Measurements from ENCODE around the gene IL4I1.
"Not testable (repeated sequence)": the region's sequence is repeated elsewhere in the genome, so short reads cannot be mapped to it uniquely, and the experiment has no call there.

The IL4I1 gene

DNA sequence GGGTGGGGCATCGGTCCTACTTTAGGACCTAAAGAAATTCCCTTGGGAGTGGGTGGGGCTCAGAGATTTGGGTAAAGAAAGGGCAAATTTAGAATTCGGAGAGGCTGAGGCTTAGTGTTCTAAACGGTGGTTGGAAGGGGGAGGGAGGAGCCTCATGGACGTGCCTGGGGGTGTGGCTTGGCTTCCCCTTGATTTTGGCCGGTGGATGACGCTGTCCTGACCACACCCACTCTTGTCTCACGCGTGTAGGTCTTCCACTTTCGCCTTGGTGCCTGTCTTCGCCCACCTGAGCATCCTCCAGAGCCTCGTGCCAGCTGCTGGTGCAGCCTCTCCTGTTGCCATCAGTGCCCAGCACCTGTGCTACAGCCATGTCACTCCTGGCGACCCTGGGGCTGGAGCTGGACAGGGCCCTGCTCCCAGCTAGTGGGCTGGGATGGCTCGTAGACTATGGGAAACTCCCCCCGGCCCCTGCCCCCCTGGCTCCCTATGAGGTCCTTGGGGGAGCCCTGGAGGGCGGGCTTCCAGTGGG lies 33.9 kb upstream of the IL4I1 start:
- Mint-ChIP-seq H3K9me3 (no peaks in the 10 kb centered on the region), H3K4me1 (ENCODE audit: low read depth in 2 of 2) (peaks cover 53 to 55% of the 10 kb centered on the region in 2 donors), H3K27me3 (no peaks in the 10 kb centered on the region), H3K27ac (peak overlapping the region; percentile 94 to 98), H3K4me3 (peak overlapping the region; percentile 87 to 100), H3K36me3 (ENCODE audit: insufficient read depth) (peaks cover 58% of the 10 kb centered on the region)
- no peak for DNase-seq
- ATAC-seq (replicated peaks): no peak

GRCh38 chr19:49929611-49930482 lies 33.2 kb upstream of the IL4I1 start:
- Mint-ChIP-seq H3K36me3 (ENCODE audit: insufficient read depth) (peaks cover 63% of the 10 kb centered on the region), H3K27me3 (no peaks in the 10 kb centered on the region), H3K4me1 (ENCODE audit: low read depth in 2 of 2) (peaks cover 55 to 56% of the 10 kb centered on the region in 2 donors), H3K9me3 (no peaks in the 10 kb centered on the region), H3K4me3 (peak overlapping the region; percentile 87 to 100), H3K27ac (peak overlapping the region; percentile 94 to 98)
- ATAC-seq (replicated peaks) (peak; percentile 81), DNase-seq (peak; percentile 91 to 93 (median 92))

GRCh38 chr19:49929121-49929610 lies 32.5 kb upstream of the IL4I1 start, which contains the start of the genes ATF5 and NUP62:
Gene ATF5, plus strand, starts transcription at chr19:49929205. Its CDS starts 1,646 bp downstream, at chr19:49930851.
Gene NUP62, minus strand, starts transcription at chr19:49929504. Its CDS starts 19,697 bp downstream, at chr19:49909807.
- H3K27me3 Mint-ChIP-seq: no peaks in the 10 kb centered on the region
- ATAC-seq (replicated peaks): peak; percentile 55
- H3K9me3 Mint-ChIP-seq: no peaks in the 10 kb centered on the region
- H3K4me3 Mint-ChIP-seq: peak within 1 kb of the TSS; percentile 87 to 100
- DNase-seq: peak; percentile 93 to 94 (median 93)
- H3K36me3 Mint-ChIP-seq (ENCODE audit: insufficient read depth): peaks cover 68% of the 10 kb centered on the region
- peak within 1 kb of the TSS; percentile 94 to 98 for H3K27ac Mint-ChIP-seq
- peaks cover 55 to 58% of the 10 kb centered on the region in 2 donors for H3K4me1 Mint-ChIP-seq (ENCODE audit: low read depth in 2 of 2)

- H3K27ac Mint-ChIP-seq: peak overlapping the region; percentile 94 to 98
- H3K4me3 Mint-ChIP-seq: peak overlapping the region; percentile 87 to 100
- peaks cover 42 to 54% of the 10 kb centered on the region in 2 donors for H3K4me1 Mint-ChIP-seq (ENCODE audit: low read depth in 2 of 2)
- no peaks in the 10 kb centered on the region for H3K27me3 Mint-ChIP-seq
- ATAC-seq (replicated peaks) (no peak), DNase-seq (no peak)
- H3K36me3 Mint-ChIP-seq (ENCODE audit: insufficient read depth): peaks cover 68% of the 10 kb centered on the region
- H3K9me3 Mint-ChIP-seq: no peaks in the 10 kb centered on the region
Observed at GRCh38 chr19:49927526-49928264, 31.0 kb upstream of the IL4I1 start.

- Mint-ChIP-seq H3K4me3 (no peak overlapping the region), H3K9me3 (no peaks in the 10 kb centered on the region), H3K4me1 (ENCODE audit: low read depth in 2 of 2) (peaks cover 35 to 52% of the 10 kb centered on the region in 2 donors), H3K27ac (peak overlapping the region in 1 of 2 donors; percentile 32), H3K27me3 (no peaks in the 10 kb centered on the region), H3K36me3 (ENCODE audit: insufficient read depth) (peaks cover 58% of the 10 kb centered on the region)
- DNase-seq: no peak
- no peak for ATAC-seq (replicated peaks)
Observed at GRCh38 chr19:49926515-49926914, 29.8 kb upstream of the IL4I1 start.

- peak overlapping the region in 1 of 2 donors; percentile 23 for H3K27ac Mint-ChIP-seq
- peaks cover 30 to 51% of the 10 kb centered on the region in 2 donors for H3K4me1 Mint-ChIP-seq (ENCODE audit: low read depth in 2 of 2)
- H3K9me3 Mint-ChIP-seq: no peaks in the 10 kb centered on the region
- H3K27me3 Mint-ChIP-seq: no peaks in the 10 kb centered on the region
- no peak overlapping the region for H3K4me3 Mint-ChIP-seq
- DNase-seq (no peak), ATAC-seq (replicated peaks) (no peak)
- peaks cover 54% of the 10 kb centered on the region for H3K36me3 Mint-ChIP-seq (ENCODE audit: insufficient read depth)
Observed at GRCh38 chr19:49925486-49925885, 28.8 kb upstream of the IL4I1 start.

DNA sequence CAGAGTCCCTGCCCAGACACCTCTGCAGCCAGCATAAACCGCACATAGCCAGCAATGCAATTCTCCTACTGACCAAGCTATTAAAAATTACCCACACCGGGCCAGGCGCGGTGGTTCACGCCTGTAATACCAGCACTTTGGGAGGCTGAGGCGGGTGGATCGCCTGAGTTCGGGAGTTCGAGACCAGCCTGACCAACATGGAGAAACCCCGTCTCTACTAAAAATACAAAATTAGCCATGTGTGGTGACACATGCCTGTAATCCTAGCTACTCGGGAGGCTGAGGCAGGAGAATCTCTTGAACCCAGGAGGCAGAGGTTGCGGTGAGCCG lies 28.2 kb upstream of the IL4I1 start:
- Mint-ChIP-seq H3K36me3 (ENCODE audit: insufficient read depth) (peaks cover 51% of the 10 kb centered on the region), H3K4me1 (ENCODE audit: low read depth in 2 of 2) (peaks cover 27 to 47% of the 10 kb centered on the region in 2 donors)
- not testable (repeated sequence) for H3K4me3 Mint-ChIP-seq; ATAC-seq (replicated peaks); H3K27ac Mint-ChIP-seq; H3K27me3 Mint-ChIP-seq; H3K9me3 Mint-ChIP-seq; DNase-seq

DNA sequence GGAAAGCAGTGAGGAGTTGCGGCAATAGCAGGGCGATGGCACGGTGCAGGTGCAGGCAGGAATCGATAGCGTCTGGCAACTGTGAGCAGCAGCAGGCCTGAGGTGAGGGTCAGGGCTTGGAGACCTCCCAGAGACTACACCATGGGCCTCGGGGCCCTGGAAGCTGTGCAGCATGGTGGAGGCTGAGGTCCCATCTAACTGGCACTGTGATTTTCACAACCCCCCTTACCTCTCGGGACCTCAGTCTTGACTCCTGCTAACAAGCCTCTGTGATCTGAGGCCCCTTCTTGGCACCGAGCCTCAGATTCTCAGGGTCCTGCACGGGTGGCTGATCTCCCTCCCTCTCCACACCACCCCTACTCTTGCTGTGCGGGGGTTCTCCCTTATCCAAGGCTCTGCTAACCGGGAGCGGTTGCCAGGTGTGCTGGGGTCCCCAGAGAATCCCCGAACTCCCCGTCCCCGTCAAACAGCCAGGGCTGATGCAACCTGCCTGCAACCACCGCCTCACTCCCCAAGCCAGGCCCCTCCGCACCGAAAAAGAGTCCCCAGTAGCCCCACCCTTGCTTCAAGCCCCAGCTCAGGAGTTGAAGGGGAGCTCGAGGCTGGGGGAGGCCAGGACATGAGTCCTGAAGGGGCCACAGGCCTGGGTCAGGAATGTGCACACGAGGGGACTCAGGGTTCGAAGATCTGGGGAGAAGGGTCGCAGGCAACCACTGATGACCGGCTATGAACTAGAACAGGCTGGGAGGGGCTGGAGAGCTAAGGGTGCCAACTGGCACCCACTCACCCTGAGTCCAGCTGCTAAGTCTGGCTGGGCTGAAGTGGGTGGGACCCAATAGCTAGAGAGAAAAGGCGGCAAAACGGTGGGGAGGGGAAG lies 27.6 kb upstream of the IL4I1 start:
- Mint-ChIP-seq H3K9me3 (no peaks in the 10 kb centered on the region), H3K27ac (no peak overlapping the region), H3K27me3 (no peaks in the 10 kb centered on the region), H3K4me1 (ENCODE audit: low read depth in 2 of 2) (peaks cover 21 to 42% of the 10 kb centered on the region in 2 donors), H3K4me3 (no peak overlapping the region), H3K36me3 (ENCODE audit: insufficient read depth) (peaks cover 46% of the 10 kb centered on the region)
- DNase-seq (no peak), ATAC-seq (replicated peaks) (no peak)

- no peak for ATAC-seq (replicated peaks)
- no peaks in the 10 kb centered on the region for H3K27me3 Mint-ChIP-seq
- H3K4me1 Mint-ChIP-seq (ENCODE audit: low read depth in 2 of 2): peaks cover 15 to 37% of the 10 kb centered on the region in 2 donors
- no peak overlapping the region for H3K4me3 Mint-ChIP-seq
- H3K9me3 Mint-ChIP-seq: no peaks in the 10 kb centered on the region
- no peak overlapping the region for H3K27ac Mint-ChIP-seq
- no peak for DNase-seq
- peaks cover 43% of the 10 kb centered on the region for H3K36me3 Mint-ChIP-seq (ENCODE audit: insufficient read depth)
Observed at GRCh38 chr19:49923055-49924003, 26.6 kb upstream of the IL4I1 start.

DNA sequence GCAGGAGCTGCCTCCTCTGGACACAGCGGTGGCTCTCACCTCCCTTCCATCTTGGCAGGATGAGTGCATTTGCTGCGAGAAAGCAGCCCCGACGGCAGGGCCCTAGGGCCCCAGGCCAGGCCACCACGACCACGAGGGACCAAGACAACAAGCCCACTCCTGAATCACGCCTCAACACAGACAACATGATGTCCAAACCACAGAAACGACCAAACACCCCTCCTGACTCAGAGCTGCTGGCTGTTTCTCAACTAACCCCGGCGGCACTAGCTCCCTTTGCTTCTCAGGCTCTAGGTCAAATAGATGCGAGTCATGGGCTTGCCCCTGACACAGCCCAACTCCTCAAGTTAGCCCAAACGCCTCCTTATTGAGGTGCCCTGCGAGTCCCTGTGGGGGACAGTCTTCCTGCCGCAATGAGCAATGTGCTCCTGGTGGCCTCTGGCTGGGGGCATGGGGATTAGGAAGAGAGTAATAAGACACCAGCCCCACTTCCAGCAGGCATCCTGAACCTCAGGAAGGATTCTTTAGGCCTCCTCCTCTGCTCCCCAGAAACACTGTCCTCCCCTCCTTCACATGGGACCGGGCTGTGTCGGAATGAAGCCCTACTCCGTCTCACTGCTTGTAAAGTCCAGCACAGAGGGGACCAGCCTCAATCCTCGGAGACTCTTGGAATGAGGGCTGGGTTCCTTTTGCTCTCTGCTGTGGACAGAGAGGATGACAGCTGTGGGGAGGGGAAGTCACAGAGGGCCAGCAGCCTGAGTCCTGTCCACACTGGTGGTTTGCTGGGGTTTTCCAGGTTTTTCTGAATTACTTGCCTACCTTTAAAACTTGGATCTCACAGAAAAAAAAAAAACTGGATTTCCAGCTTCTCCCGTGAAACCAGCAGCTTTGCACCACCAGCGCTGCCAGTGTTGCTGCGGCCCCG lies 25.4 kb upstream of the IL4I1 start:
- Mint-ChIP-seq H3K36me3 (ENCODE audit: insufficient read depth) (peaks cover 35% of the 10 kb centered on the region), H3K27ac (peak overlapping the region; percentile 29 to 79), H3K4me1 (ENCODE audit: low read depth in 2 of 2) (peaks cover 10 to 29% of the 10 kb centered on the region in 2 donors), H3K4me3 (no peak overlapping the region), H3K9me3 (no peaks in the 10 kb centered on the region), H3K27me3 (no peaks in the 10 kb centered on the region)
- no peak for DNase-seq
- ATAC-seq (replicated peaks): no peak

Measured in effector memory CD8-positive, alpha-beta T cell (primary cell).